ENCODE measurements around the gene MAT2B.
A peak's percentile ranks its signal among the peaks of the same experiment; 100 is the strongest.

The MAT2B gene

DNA sequence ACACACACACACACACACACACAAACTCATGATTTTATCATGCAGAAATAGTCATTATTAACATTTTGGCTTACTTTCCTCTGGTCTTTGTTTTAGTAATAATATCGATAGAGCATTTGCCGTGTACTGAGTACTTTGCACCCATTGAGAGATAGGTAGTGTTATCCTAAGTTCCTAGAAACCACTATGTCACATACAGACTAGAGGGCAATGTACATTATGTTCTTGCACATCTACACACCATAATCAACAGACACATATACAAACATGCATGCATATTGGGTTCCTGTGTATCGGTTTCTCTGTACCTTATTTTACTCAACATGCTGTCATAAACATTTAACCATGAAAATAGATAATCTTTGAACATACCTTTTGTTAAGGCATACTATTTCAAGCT lies 45.7 kb downstream of the MAT2B start:
- DNase-seq (ENCODE audit: low read depth, low spot score): no peak

DNA sequence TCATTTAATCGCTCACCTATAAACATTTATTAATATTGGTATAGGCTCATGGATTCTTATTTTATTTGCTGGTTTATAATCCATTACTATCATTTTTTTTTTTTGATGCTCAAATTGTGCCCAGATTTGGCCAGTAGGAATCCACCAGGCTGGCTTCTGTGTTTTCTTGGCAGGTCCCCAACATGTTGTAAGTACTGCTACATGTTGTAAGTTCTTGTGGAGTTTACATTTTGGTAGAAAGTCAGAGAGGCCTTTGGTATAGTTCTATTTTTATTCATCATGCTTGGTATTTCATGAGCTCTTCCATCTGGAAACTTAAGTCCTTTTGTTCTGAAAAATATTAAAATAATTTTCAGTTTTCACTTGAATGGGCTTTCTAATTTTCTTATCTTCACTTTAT lies 47.1 kb downstream of the MAT2B start:
- no peak for DNase-seq (ENCODE audit: low read depth, low spot score)

DNA sequence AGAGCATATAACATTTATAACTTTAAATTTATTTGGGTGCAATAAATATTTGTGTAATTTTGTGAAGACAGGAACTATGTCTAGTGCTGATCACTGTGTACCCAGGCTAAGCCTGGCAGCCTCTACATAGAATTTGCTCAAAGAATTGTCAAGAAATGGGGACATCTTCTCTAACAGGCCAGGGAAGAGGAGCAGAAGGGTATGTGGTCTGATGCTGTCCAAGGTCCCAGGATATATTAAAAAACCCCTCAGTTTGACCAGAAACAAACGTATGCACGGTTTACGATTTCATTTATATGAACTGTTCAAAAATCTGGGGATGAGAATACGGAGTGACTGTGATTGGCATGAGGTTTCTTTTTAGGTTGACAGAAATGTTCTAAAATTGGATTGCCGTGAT lies 55.9 kb downstream of the MAT2B start:
- no peak for DNase-seq (ENCODE audit: low read depth, low spot score)

DNA sequence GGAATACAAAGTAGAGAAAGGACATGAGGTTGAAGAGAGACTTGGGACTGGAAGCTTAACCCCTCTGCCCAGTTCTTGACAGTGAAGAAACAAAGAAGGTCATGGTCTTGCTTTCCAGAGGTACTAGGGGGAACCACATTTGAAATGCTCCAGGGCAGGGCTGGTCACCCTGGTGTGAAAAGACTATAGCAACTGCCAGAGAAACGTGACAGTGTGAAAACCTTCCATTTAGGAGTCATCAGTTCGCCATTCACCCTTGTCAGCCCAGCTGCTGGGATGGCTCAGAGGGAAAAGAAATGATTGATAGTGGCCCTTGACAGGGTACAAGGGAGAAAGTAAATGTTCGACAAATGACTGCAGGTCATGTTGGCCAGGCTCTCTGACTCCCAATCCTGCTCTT lies 56.7 kb downstream of the MAT2B start:
- DNase-seq (ENCODE audit: low read depth, low spot score): no peak

DNA sequence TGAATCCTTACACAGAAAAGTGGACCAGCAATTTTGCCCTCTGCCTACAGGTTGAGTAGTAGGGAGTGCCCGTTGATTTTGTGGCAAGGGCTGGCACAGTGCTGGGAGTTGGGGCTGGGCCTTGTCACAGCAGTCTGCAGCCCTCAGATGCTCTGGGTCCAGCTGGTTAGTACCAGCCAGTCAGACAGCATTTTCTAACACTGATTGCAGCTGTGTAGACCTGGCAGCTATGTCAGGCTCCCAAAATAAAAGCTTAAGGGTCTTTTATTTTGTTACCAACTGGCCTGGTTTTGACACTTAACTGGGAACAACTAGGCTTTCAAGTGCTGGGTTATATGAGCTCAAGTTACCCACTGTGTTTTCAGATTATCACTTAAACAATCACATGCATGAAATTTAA lies 57.7 kb downstream of the MAT2B start:
- no peak for DNase-seq (ENCODE audit: low read depth, low spot score)

DNA sequence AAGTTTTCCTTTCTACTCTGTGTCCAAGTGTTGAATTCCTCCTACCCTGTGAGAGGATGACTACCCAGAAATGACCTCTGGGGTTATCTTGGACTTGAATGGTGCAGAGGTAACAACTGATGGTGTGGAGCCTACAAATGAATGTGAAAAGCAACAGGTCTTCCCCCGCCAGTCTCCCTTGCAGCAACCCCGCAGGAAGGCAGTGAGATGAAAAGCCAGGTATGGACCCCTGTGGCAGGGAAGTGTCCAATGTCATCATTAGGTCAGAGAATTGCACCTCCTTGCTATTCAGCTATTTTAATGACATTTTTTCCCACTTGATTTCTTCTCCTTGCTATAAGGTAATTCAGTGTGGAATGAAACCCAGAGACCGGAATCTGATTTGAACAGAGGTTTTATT lies 58.5 kb downstream of the MAT2B start:
- no peak for DNase-seq (ENCODE audit: low read depth, low spot score)

DNA sequence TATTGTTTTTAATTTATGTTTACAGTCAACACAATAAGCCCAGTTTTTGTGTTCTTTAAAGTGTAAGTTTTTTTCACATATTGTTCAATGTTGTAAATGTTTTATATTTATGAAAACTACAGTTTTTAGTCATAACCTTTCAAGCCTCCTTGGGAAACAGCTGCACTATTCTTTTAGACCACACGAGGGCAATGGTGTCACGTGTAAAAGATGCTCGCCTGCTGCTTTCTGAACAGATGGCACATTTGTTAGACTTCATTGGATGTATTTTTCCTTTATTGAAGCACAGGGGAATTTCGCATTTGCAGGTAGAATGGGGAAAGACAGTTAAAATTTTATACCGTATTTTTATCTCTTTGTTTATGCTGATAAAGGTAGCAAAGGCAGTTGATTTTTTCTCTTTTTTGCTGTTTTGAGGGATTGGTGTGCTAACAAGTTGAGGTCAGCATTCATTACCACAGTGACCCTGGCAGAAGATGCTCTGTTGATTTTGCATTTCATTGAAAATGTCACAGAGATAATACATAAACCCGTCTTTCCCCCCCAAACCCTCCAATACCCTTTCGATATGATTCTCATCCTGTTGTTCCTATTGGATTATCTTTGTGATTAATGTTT lies 59.0 kb downstream of the MAT2B start:
- DNase-seq (ENCODE audit: low read depth, low spot score): peak; percentile 35

DNA sequence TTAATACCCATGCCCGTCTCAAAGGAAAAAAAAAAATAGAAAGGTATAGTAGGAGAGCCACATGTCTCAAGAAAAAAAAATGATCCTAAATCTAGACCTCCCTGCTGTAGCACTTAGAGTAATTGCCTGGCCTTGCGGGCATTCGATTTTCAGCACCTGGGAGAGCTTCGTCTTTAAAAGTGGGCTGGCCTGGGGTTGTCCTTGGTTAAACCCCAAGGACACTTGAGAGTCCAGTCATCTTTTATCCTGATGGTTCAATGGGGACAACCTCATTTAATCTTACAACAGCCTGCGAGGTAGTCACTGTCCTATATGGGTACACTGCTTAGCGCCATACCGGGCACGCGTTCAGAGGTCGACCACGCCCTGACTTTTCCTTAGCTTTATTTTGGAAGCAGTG lies 60.1 kb downstream of the MAT2B start:
- DNase-seq (ENCODE audit: low read depth, low spot score): no peak

DNA sequence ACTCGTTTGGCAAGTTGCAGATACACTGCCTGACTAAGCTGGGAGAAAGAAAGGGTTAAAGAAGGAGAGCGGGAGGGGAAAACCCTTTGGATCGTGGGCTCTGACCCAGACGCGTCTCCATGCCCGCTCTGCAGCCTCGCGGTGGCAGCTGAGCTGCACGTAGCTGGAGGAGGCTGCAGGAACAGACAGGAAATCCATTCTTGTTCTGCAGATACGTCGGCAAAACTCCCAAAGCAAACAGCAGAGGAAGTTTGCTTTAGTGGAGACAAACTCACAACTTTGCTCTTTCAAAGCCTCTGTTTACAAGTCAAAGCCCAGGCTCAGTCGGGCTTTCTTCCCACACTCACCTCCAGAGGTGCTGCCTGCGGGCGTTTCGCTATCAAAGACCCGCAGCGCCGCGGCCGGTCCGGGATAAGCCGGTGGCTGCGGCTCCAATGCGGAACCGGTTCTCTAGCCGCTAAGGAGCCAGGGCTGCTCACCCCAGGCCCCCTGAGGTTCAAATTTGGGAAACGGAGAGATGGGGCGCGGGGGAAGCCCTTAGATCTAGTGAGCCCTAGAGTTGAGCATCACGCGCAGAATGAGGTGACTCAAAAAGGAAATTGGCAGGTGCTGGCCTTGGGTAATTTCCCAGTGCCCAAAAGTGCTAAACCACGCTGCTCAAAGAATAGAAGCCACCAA lies 60.7 kb downstream of the MAT2B start:
- DNase-seq (ENCODE audit: low read depth, low spot score): no peak

DNA sequence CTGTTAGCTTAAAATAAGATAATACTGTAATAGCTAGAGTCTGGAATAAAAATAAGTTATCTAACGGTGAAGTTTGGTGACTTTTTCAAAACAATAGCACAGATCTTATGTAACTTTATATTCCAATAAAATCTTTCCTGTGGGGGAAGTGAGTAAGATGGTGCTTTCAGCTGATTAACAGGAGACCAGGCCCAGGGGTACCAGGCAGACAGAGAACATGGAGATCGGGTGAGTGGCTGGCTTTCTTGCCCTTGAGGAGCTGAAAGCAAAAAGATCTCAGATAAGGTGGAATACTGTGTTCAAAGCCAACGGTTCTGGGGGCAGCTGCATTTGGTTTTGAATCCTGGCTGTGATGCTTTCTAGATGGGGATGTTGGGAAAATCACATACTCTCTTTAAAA lies 61.3 kb downstream of the MAT2B start:
- no peak for DNase-seq (ENCODE audit: low read depth, low spot score)

DNA sequence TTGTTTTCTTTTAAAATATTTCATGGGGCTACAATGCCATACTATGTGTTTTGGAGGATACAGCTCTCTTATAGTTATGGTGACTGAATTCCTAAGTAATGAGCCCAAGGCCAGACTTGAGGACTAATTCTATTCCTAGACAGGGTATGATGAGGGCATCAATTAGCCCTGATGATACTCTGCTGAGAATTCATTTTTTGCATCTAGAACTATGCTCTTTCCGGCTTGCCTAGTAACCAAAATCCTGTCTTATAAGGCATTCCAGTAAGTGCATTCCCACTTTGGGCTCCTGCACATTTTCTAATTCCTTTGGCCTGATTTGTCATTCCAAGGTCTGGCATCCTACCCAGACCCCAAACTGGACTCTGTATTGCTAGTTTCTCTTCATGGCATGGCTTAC lies 62.4 kb downstream of the MAT2B start:
- no peak for DNase-seq (ENCODE audit: low read depth, low spot score)
